KMS-11 (cell line): ENCODE data around the gene PRDM1.

ENCODE experiments used
- H2AFZ ChIP-seq: fragments of 200-600 bp; sonication (generic); 2 replicates; pipeline ENCODE4 v1.6.1; 2016; ENCODE audit warnings: antibody characterized with exemption, mixed run types, low read depth
- H3K27ac ChIP-seq: fragments of 200-600 bp; sonication (generic); 2 replicates; pipeline ENCODE4 v1.6.1; 2016; ENCODE audit warnings: mild to moderate bottlenecking, mixed run types
- H3K27me3 ChIP-seq: fragments of 200-600 bp; sonication (generic); 2 replicates; pipeline ENCODE4 v1.6.1; 2017; ENCODE audit warnings: mild to moderate bottlenecking, low read depth, mixed run types, moderate library complexity; ENCODE audit not compliant: insufficient read depth
- H3K36me3 ChIP-seq: fragments of 200-600 bp; sonication (generic); 2 replicates; pipeline ENCODE4 v1.6.1; 2017; ENCODE audit warnings: mild to moderate bottlenecking, mixed run types; ENCODE audit not compliant: insufficient read depth
- H3K4me1 ChIP-seq: fragments of 200-600 bp; sonication (generic); 2 replicates; pipeline ENCODE4 v1.6.1; 2016; ENCODE audit warnings: mild to moderate bottlenecking, low read depth, mixed run types; ENCODE audit not compliant: poor library complexity, severe bottlenecking
- H3K4me2 ChIP-seq: fragments of 200-600 bp; sonication (generic); 2 replicates; pipeline ENCODE4 v1.7.0; 2016; ENCODE audit warnings: mild to moderate bottlenecking, mixed run types
- H3K4me3 ChIP-seq: fragments of 200-600 bp; sonication (generic); IDR thresholded peaks from 2 replicates; pipeline ENCODE4 v1.6.1; 2017; ENCODE audit warnings: low read depth, low read length, mixed read lengths; ENCODE audit not compliant: insufficient read depth
- H3K79me2 ChIP-seq: fragments of 200-600 bp; sonication (generic); 2 replicates; pipeline ENCODE4 v1.6.1; 2016; ENCODE audit warnings: low read depth, mixed run types; ENCODE audit not compliant: insufficient read depth
- H3K9ac ChIP-seq: fragments of 200-600 bp; sonication (generic); 2 replicates; pipeline ENCODE4 v1.6.1; 2016; ENCODE audit warnings: mild to moderate bottlenecking, mixed run types
- H4K20me1 ChIP-seq: fragments of 200-600 bp; sonication (generic); 2 replicates; pipeline ENCODE4 v1.6.1; 2016; ENCODE audit warnings: mild to moderate bottlenecking, mixed run types; ENCODE audit not compliant: insufficient read depth
- CTCF ChIP-seq: fragments of 200-600 bp; sonication (generic); conservative IDR thresholded peaks from 2 replicates; pipeline ENCODE4 v1.6.1; 2017; ENCODE audit warnings: low read depth, mild to moderate bottlenecking, antibody characterized with exemption, low read length, moderate library complexity, mixed read lengths

Gene PRDM1

GRCh38 chr6:106069478-106069877, 16.7 kb upstream of the PRDM1 start:
- H3K4me3 ChIP-seq = no peak overlapping the region
- no peak for TF ChIP-seq CTCF
- no peaks in the 10 kb centered on the region for H3K4me1 ChIP-seq
- no peaks in the 10 kb centered on the region for H3K27me3 ChIP-seq
- no peak overlapping the region for H3K27ac ChIP-seq
- H4K20me1 ChIP-seq = no peaks in the 10 kb centered on the region
- peaks cover 6% of the 10 kb centered on the region; the same call in 1 of the 2 replicates for H3K79me2 ChIP-seq
- no peak overlapping the region for H2AFZ ChIP-seq
- H3K36me3 ChIP-seq = no peaks in the 10 kb centered on the region; the same call in 1 of the 2 replicates
- H3K4me2 ChIP-seq = no peak overlapping the region
- no peak overlapping the region for H3K9ac ChIP-seq

- peaks cover 6% of the 10 kb centered on the region; the same call in 1 of the 2 replicates for H3K79me2 ChIP-seq
- no peak overlapping the region for H2AFZ ChIP-seq
- no peak overlapping the region for H3K27ac ChIP-seq
These were observed 15.5 kb upstream of the PRDM1 start for GRCh38 chr6:106070636-106071035.

GRCh38 chr6:106072501-106073090, 13.5 kb upstream of the PRDM1 start:
- Histone ChIP-seq H3K4me1 (no peaks in the 10 kb centered on the region), H3K79me2 (peaks cover under 1% of the 10 kb centered on the region; the same call in 1 of the 2 replicates), H3K27me3 (no peaks in the 10 kb centered on the region), H3K4me3 (no peak overlapping the region), H2AFZ (no peak overlapping the region), H3K36me3 (no peaks in the 10 kb centered on the region; the same call in 1 of the 2 replicates), H4K20me1 (no peaks in the 10 kb centered on the region), H3K27ac (no peak overlapping the region), H3K9ac (no peak overlapping the region), H3K4me2 (no peak overlapping the region)
- TF ChIP-seq CTCF = no peak

More at GRCh38 chr6:106070636-106071035, 15.5 kb upstream of the PRDM1 start:
- Histone ChIP-seq H3K36me3 (no peaks in the 10 kb centered on the region; the same call in 1 of the 2 replicates), H3K9ac (no peak overlapping the region), H3K4me3 (no peak overlapping the region), H3K27me3 (no peaks in the 10 kb centered on the region), H3K4me2 (no peak overlapping the region), H3K4me1 (no peaks in the 10 kb centered on the region), H4K20me1 (no peaks in the 10 kb centered on the region)
- no peak for TF ChIP-seq CTCF

DNA sequence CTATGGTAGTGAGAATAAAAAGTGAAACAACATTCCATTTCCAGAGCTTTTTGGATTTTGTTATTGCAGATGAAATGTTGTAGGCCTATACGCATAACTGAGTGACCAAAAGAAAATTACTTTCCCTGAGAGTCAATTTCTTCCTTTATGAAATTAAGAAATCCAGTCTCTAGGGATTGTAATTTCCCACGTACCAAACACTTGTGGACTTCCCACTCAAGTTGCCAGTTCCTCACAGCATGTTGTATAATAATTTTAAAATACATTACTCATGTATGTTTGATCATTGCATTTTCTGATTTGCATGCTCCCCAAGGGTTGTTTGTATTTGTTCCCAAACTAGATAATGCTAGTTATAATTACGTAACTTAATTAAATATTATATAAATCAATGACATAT, 12.0 kb upstream of the PRDM1 start:
- Histone ChIP-seq H3K9ac (no peak overlapping the region), H3K36me3 (no peaks in the 10 kb centered on the region; the same call in 1 of the 2 replicates), H2AFZ (no peak overlapping the region), H3K79me2 (no peaks in the 10 kb centered on the region; the same call in 1 of the 2 replicates), H4K20me1 (no peaks in the 10 kb centered on the region), H3K27me3 (no peaks in the 10 kb centered on the region), H3K4me2 (no peak overlapping the region), H3K4me3 (no peak overlapping the region), H3K27ac (no peak overlapping the region), H3K4me1 (no peaks in the 10 kb centered on the region)
- TF ChIP-seq CTCF = no peak
